Brain microvascular endothelial cell (primary cell): ENCODE measurements around the gene LYPD4.

Experiments used
- DNase-seq: peaks from one replicate; pipeline ENCODE4 v3.0.0-alpha.2; 2020
- H3K27ac ChIP-seq: fragments of 250-450 bp; sonication (Bioruptor Pico); 2 replicates; pipeline ENCODE4 v1.5.1; 2020; ENCODE audit warnings: mild to moderate bottlenecking, moderate library complexity
- H3K27me3 ChIP-seq: fragments of 250-450 bp; sonication (Bioruptor Pico); replicated peaks from 2 replicates; pipeline ENCODE4 v1.5.1; 2020; ENCODE audit warnings: mild to moderate bottlenecking
- H3K36me3 ChIP-seq: fragments of 250-450 bp; sonication (Bioruptor Pico); replicated peaks from 2 replicates; pipeline ENCODE4 v1.5.1; 2020; ENCODE audit warnings: mild to moderate bottlenecking
- H3K4me3 ChIP-seq: 2 replicates; pipeline ENCODE4 v1.5.1; 2011; ENCODE audit warnings: low read depth, mild to moderate bottlenecking, control low read depth, low read length, moderate library complexity
- CTCF ChIP-seq: IDR thresholded peaks from 2 replicates; pipeline ENCODE4 v1.5.1; 2011; ENCODE audit warnings: low read depth, mild to moderate bottlenecking, moderate library complexity, low read length, control low read depth, inconsistent platforms; ENCODE audit errors: missing control alignments
- in situ Hi-C: cut with HindIII; loops from 2 replicates; pipeline ENCODE4 v1.10.0; 2017; ENCODE audit warnings: low sequenced_read_pairs, low pct_ligation_motif_present

The LYPD4 gene

GRCh38 chr19:41848666-41849065 lies 4.2 kb upstream of the LYPD4 start:
- Histone ChIP-seq H3K36me3 (no peaks in the 10 kb centered on the region), H3K27ac (no peak overlapping the region), H3K27me3 (peaks cover 10% of the 10 kb centered on the region), H3K4me3 (no peak overlapping the region)
- no peak for DNase-seq
- in situ Hi-C loops, result no loop called here
- no peak for TF ChIP-seq CTCF

- DNase-seq, result no peak
- Histone ChIP-seq H3K27ac (no peak overlapping the region), H3K36me3 (no peaks in the 10 kb centered on the region), H3K4me3 (no peak overlapping the region), H3K27me3 (peaks cover 10% of the 10 kb centered on the region)
- no peak for TF ChIP-seq CTCF
- in situ Hi-C loops, result no loop called here
These were observed 3.0 kb upstream of the LYPD4 start for GRCh38 chr19:41847351-41848105.

GRCh38 chr19:41845051-41845590 lies 638 bp upstream of the LYPD4 start:
- no peak for DNase-seq
- Histone ChIP-seq H3K4me3 (no peak overlapping the region), H3K27ac (no peak overlapping the region), H3K27me3 (no peaks in the 10 kb centered on the region), H3K36me3 (no peaks in the 10 kb centered on the region)
- in situ Hi-C loops, result no loop called here
- TF ChIP-seq CTCF, result no peak

GRCh38 chr19:41845001-41845050 lies 343 bp upstream of the LYPD4 start, which contains the start of gene DMRTC2:
Gene DMRTC2, plus strand, starts transcription at chr19:41845042. Its CDS starts 2,387 bp downstream, at chr19:41847429.
- H3K4me3 ChIP-seq, result no peak within 1 kb of the TSS
- no peak for TF ChIP-seq CTCF
- in situ Hi-C loops, result no loop called here
- no peaks in the 10 kb centered on the region for H3K36me3 ChIP-seq
- no peaks in the 10 kb centered on the region for H3K27me3 ChIP-seq
- DNase-seq, result no peak
- H3K27ac ChIP-seq, result no peak within 1 kb of the TSS

- no peak for TF ChIP-seq CTCF
- in situ Hi-C loops, result no loop called here
- no peak for DNase-seq
- Histone ChIP-seq H3K27ac (no peak overlapping the region), H3K27me3 (no peaks in the 10 kb centered on the region), H3K36me3 (no peaks in the 10 kb centered on the region), H3K4me3 (no peak overlapping the region)
These were observed 1.1 kb downstream of the LYPD4 start for GRCh38 chr19:41843371-41843770.

- no peak overlapping the region for H3K4me3 ChIP-seq
- H3K27me3 ChIP-seq, result no peaks in the 10 kb centered on the region
- no peak for DNase-seq
- H3K27ac ChIP-seq, result no peak overlapping the region
- H3K36me3 ChIP-seq, result no peaks in the 10 kb centered on the region
- TF ChIP-seq CTCF, result no peak
- in situ Hi-C loops, result no loop called here
These were observed 5.3 kb downstream of the LYPD4 start for GRCh38 chr19:41839211-41839610.
